Prostate gland (tissue), 2 donors: ENCODE data around the gene MTSS2. TPM values are rescaled to one million over a fixed set of nuclear protein-coding genes. Genes with fewer than 3 reads are reported as not detected.

ENCODE experiments used
- DNase-seq: peaks from one replicate; pipeline ENCODE4 v3.0.0-alpha.2; 2019; ENCODE audit warnings: low spot score
- H3K27ac ChIP-seq, 2 donors: fragments of 200-600 bp; sonication (generic); 2 replicates each; pipeline ENCODE4 v1.5.1; 2017 to 2019
- H3K27me3 ChIP-seq: fragments of 200-600 bp; sonication (generic); replicated peaks from 2 replicates; pipeline ENCODE4 v1.5.1; 2019; ENCODE audit not compliant: insufficient read depth
- H3K36me3 ChIP-seq, 2 donors: fragments of 200-600 bp; sonication (generic); 1 replicate in 1 of 2; 2 replicates in 1 of 2; pipeline versions ENCODE4 v1.5.1 to v1.8.1; 2017 to 2019
- H3K4me1 ChIP-seq: fragments of 200-600 bp; sonication (generic); replicated peaks from 2 replicates; pipeline ENCODE4 v1.5.1; 2019
- H3K4me3 ChIP-seq, 2 donors: fragments of 200-600 bp; sonication (generic); 2 replicates each; pipeline ENCODE4 v1.5.1; 2017 to 2019
- H3K9me3 ChIP-seq: fragments of 200-600 bp; sonication (generic); 2 replicates; pipeline ENCODE4 v1.5.1; 2017
- CTCF ChIP-seq, 4 experiments: fragments of 200-600 bp in 2 of 4; fragments of 450-650 bp in 2 of 4; sonication (generic) in 2 of 4; IDR thresholded peaks; 1 replicate in 3 of 4; 2 replicates in 1 of 4; pipeline ENCODE4 v1.5.1; 2016 to 2019; ENCODE audit warnings: antibody characterized with exemption in 4 of 4, mild to moderate bottlenecking in 2 of 4, moderate library complexity in 2 of 4
- POLR2A ChIP-seq: fragments of 450-650 bp; IDR thresholded peaks from one replicate; pipeline ENCODE4 v1.6.1; 2016; ENCODE audit warnings: antibody characterized with exemption, mild to moderate bottlenecking
- POLR2AphosphoS5 ChIP-seq: sonication (generic); formaldehyde crosslinking; IDR thresholded peaks from one replicate; pipeline ENCODE4 v1.6.1; 2017; ENCODE audit warnings: antibody characterized with exemption
- WGBS: methylation state at CpG from one replicate; pipeline ENCODE4 v1.1.5; 2018; 5-methylcytosine and 5-hydroxymethylcytosine counted together
- intact Hi-C: fragments of 100-400 bp; cut with DNase I; formaldehyde crosslinking; loops from one replicate; pipeline ENCODE4 v1.14.2; 2022
- total RNA-seq, 2 donors: library from RNA; depleted of rRNA; stranded (reverse); fragments of >200 nt; gene quantifications; one replicate each; pipeline ENCODE4 v1.1.0, GENCODE V29; 2016

MTSS2 gene
- total RNA-seq, 2 donors from 2014 or later = 42.4 to 92.4 TPM

GRCh38 chr16:70697594-70698170 is 11.8 kb upstream of the MTSS2 start:
- no peaks in the 10 kb centered on the region for H3K36me3 ChIP-seq
- H3K4me1 ChIP-seq = peaks cover 27% of the 10 kb centered on the region
- H3K9me3 ChIP-seq = no peaks in the 10 kb centered on the region
- DNase-seq = no peak
- no peak overlapping the region for H3K4me3 ChIP-seq
- H3K27me3 ChIP-seq = no peaks in the 10 kb centered on the region
- TF ChIP-seq POLR2AphosphoS5 = no peak
- TF ChIP-seq POLR2A = no peak
- peak in 1 of 4 experiments; percentile 3 for TF ChIP-seq CTCF (IDR thresholded peaks at IDR 0.05)
- intact Hi-C loops = no loop called here
- peak overlapping the region; percentile 75 to 79 for H3K27ac ChIP-seq
- 55% methylated on average over 14 of the region's 14 CpGs for WGBS

- H3K4me1 ChIP-seq = peaks cover 23% of the 10 kb centered on the region
- H3K36me3 ChIP-seq = no peaks in the 10 kb centered on the region
These were observed 11.2 kb upstream of the MTSS2 start for GRCh38 chr16:70696952-70697593.

GRCh38 chr16:70696355-70696754 is 10.5 kb upstream of the MTSS2 start:
- TF ChIP-seq POLR2A = no peak
- no peak for TF ChIP-seq CTCF (IDR thresholded peaks at IDR 0.05)
- no peak for TF ChIP-seq POLR2AphosphoS5
- Histone ChIP-seq H3K27ac (peak overlapping the region; percentile 75 to 79), H3K27me3 (no peaks in the 10 kb centered on the region), H3K4me1 (peaks cover 21% of the 10 kb centered on the region), H3K36me3 (no peaks in the 10 kb centered on the region), H3K4me3 (no peak overlapping the region), H3K9me3 (no peaks in the 10 kb centered on the region)
- no peak for DNase-seq
- intact Hi-C loops = no loop called here
- WGBS = 98% methylated on average over 8 of the region's 8 CpGs

More at GRCh38 chr16:70696952-70697593, 11.2 kb upstream of the MTSS2 start:
- no peaks in the 10 kb centered on the region for H3K27me3 ChIP-seq
- intact Hi-C loops = no loop called here
- no peaks in the 10 kb centered on the region for H3K9me3 ChIP-seq
- DNase-seq = peak; percentile 85
- WGBS = 26% methylated on average over 19 of the region's 19 CpGs
- no peak overlapping the region for H3K4me3 ChIP-seq
- peak overlapping the region; percentile 75 to 79 for H3K27ac ChIP-seq
- TF ChIP-seq POLR2AphosphoS5 (peak; percentile 86), CTCF (IDR thresholded peaks at IDR 0.05) (no peak), POLR2A (peak; percentile 25)

- Histone ChIP-seq H3K4me3 (no peak overlapping the region), H3K27me3 (no peaks in the 10 kb centered on the region), H3K9me3 (no peaks in the 10 kb centered on the region), H3K36me3 (no peaks in the 10 kb centered on the region), H3K27ac (peak overlapping the region; percentile 75 to 79), H3K4me1 (peaks cover 21% of the 10 kb centered on the region)
- intact Hi-C loops = no loop called here
- 51% methylated on average over 14 of the region's 14 CpGs for WGBS
- no peak for DNase-seq
- TF ChIP-seq POLR2A = no peak
- peak; percentile 20 for TF ChIP-seq POLR2AphosphoS5
- peak in 1 of 4 experiments; percentile 43 for TF ChIP-seq CTCF (IDR thresholded peaks at IDR 0.05)
These were observed 9.6 kb upstream of the MTSS2 start for GRCh38 chr16:70695331-70696070.
